ENCODE data around the gene HERPUD1. TPM values are rescaled to one million over a fixed set of nuclear protein-coding genes. Genes with fewer than 3 reads are reported as not detected.
A peak's percentile ranks its signal among the peaks of the same experiment; 100 is the strongest.

The HERPUD1 gene
- total and polyA plus RNA-seq, 2 of the 13 experiments (the other 11 are each of a cell fraction or from before 2014, with no cell fraction given), result 96.2 to 323 TPM

DNA sequence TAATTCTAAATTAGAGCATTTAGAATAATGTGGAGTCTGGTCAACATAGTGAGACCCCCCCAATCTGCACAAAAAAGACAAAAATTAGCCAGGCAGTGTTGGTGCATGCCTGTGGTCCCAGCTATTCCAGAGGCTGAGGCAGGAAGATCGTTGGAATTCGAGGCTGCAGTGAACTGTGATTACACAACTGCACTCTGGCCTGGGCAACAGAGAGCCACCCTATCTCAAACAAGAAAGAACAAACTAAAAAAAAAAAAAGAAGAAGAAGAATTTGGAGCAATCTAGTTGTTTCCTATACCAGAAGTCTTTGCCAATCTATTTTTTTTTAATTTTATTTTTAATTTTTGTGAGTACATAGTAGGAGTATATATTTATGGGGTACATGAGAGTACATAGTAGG is 35.8 kb downstream of the HERPUD1 start (continued):
- TF ChIP-seq, protein P1, sequence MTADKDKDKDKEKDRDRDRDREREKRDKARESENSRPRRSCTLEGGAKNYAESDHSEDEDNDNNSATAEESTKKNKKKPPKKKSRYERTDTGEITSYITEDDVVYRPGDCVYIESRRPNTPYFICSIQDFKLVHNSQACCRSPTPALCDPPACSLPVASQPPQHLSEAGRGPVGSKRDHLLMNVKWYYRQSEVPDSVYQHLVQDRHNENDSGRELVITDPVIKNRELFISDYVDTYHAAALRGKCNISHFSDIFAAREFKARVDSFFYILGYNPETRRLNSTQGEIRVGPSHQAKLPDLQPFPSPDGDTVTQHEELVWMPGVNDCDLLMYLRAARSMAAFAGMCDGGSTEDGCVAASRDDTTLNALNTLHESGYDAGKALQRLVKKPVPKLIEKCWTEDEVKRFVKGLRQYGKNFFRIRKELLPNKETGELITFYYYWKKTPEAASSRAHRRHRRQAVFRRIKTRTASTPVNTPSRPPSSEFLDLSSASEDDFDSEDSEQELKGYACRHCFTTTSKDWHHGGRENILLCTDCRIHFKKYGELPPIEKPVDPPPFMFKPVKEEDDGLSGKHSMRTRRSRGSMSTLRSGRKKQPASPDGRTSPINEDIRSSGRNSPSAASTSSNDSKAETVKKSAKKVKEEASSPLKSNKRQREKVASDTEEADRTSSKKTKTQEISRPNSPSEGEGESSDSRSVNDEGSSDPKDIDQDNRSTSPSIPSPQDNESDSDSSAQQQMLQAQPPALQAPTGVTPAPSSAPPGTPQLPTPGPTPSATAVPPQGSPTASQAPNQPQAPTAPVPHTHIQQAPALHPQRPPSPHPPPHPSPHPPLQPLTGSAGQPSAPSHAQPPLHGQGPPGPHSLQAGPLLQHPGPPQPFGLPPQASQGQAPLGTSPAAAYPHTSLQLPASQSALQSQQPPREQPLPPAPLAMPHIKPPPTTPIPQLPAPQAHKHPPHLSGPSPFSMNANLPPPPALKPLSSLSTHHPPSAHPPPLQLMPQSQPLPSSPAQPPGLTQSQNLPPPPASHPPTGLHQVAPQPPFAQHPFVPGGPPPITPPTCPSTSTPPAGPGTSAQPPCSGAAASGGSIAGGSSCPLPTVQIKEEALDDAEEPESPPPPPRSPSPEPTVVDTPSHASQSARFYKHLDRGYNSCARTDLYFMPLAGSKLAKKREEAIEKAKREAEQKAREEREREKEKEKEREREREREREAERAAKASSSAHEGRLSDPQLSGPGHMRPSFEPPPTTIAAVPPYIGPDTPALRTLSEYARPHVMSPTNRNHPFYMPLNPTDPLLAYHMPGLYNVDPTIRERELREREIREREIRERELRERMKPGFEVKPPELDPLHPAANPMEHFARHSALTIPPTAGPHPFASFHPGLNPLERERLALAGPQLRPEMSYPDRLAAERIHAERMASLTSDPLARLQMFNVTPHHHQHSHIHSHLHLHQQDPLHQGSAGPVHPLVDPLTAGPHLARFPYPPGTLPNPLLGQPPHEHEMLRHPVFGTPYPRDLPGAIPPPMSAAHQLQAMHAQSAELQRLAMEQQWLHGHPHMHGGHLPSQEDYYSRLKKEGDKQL (CRISPR knock-in tag; IDR thresholded peaks at IDR 0.05; ENCODE audit: low read depth), result no peak
- TF ChIP-seq ETV5 (CRISPR knock-in tag; IDR thresholded peaks at IDR 0.05; ENCODE audit: borderline replicate concordance) (peak; percentile 31; the same call in 1 of the 2 replicates), ZZZ3 (CRISPR knock-in tag; IDR thresholded peaks at IDR 0.05; ENCODE audit: borderline replicate concordance) (no peak), NKX3-1 (CRISPR knock-in tag; IDR thresholded peaks at IDR 0.05) (no peak)
- TF ChIP-seq, protein P2, sequence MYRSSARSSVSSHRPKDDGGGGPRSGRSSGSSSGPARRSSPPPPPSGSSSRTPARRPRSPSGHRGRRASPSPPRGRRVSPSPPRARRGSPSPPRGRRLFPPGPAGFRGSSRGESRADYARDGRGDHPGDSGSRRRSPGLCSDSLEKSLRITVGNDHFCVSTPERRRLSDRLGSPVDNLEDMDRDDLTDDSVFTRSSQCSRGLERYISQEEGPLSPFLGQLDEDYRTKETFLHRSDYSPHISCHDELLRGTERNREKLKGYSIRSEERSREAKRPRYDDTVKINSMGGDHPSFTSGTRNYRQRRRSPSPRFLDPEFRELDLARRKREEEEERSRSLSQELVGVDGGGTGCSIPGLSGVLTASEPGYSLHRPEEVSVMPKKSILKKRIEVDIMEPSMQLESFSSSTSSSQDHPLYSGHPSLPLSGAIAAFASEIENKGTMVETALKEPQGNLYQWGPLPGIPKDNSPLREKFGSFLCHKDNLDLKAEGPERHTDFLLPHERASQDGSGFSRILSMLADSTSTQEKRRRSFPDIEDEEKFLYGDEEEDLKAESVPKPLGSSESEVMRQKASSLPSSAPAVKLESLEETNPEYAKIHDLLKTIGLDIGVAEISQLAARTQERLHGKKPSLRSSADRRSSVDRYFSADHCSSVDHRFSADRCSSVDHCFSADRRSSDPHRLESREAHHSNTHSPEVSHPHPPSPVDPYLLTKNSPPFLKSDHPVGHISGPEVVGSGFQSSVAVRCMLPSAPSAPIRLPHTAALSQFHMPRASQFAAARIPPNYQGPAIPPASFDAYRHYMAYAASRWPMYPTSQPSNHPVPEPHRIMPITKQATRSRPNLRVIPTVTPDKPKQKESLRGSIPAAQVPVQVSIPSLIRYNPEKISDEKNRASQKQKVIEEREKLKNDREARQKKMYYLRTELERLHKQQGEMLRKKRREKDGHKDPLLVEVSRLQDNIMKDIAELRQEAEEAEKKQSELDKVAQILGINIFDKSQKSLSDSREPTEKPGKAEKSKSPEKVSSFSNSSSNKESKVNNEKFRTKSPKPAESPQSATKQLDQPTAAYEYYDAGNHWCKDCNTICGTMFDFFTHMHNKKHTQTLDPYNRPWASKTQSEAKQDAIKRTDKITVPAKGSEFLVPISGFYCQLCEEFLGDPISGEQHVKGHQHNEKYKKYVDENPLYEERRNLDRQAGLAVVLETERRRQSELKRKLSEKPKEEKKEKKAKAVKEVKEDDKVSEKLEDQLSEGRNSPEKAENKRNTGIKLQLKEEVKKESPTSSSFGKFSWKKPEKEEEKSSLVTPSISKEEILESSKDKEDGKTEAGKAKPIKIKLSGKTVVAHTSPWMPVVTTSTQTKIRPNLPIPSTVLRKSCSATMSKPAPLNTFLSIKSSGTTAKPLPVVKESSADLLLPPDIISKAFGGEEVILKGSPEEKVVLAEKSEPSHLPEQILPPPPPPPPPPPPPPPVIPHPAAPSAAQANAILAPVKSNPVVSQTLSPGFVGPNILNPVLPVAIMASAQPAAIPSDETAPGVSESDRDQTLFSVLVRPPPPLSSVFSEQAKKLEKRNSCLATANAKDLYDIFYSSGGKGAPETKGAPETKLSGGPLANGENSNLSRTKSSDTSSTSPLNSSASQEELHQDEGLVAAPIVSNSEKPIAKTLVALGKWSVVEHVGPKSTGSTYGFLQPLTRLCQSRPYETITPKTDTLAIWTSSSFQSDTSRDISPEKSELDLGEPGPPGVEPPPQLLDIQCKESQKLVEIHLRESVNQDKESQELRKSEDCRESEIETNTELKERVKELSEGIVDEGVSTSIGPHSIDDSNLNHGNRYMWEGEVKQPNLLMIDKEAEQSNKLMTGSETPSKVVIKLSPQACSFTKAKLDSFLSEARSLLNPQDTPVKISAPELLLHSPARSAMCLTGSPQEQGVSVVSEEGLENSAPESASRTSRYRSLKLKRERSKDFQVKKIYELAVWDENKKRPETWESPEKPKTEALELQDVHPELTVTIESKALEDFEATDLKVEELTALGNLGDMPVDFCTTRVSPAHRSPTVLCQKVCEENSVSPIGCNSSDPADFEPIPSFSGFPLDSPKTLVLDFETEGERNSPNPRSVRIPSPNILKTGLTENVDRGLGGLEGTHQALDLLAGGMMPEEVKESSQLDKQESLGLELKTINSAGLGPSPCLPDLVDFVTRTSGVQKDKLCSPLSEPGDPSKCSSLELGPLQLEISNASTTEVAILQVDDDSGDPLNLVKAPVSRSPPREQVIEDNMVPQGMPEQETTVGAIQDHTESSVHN (CRISPR knock-in tag; IDR thresholded peaks at IDR 0.05), result no peak
- TF ChIP-seq, protein P3, sequence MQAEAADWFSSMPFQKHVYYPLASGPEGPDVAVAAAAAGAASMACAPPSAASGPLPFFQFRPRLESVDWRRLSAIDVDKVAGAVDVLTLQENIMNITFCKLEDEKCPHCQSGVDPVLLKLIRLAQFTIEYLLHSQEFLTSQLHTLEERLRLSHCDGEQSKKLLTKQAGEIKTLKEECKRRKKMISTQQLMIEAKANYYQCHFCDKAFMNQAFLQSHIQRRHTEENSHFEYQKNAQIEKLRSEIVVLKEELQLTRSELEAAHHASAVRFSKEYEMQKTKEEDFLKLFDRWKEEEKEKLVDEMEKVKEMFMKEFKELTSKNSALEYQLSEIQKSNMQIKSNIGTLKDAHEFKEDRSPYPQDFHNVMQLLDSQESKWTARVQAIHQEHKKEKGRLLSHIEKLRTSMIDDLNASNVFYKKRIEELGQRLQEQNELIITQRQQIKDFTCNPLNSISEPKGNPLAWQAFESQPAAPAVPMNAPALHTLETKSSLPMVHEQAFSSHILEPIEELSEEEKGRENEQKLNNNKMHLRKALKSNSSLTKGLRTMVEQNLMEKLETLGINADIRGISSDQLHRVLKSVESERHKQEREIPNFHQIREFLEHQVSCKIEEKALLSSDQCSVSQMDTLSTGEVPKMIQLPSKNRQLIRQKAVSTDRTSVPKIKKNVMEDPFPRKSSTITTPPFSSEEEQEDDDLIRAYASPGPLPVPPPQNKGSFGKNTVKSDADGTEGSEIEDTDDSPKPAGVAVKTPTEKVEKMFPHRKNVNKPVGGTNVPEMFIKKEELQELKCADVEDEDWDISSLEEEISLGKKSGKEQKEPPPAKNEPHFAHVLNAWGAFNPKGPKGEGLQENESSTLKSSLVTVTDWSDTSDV (CRISPR knock-in tag; IDR thresholded peaks at IDR 0.05), result no peak
- TF ChIP-seq, protein P4, sequence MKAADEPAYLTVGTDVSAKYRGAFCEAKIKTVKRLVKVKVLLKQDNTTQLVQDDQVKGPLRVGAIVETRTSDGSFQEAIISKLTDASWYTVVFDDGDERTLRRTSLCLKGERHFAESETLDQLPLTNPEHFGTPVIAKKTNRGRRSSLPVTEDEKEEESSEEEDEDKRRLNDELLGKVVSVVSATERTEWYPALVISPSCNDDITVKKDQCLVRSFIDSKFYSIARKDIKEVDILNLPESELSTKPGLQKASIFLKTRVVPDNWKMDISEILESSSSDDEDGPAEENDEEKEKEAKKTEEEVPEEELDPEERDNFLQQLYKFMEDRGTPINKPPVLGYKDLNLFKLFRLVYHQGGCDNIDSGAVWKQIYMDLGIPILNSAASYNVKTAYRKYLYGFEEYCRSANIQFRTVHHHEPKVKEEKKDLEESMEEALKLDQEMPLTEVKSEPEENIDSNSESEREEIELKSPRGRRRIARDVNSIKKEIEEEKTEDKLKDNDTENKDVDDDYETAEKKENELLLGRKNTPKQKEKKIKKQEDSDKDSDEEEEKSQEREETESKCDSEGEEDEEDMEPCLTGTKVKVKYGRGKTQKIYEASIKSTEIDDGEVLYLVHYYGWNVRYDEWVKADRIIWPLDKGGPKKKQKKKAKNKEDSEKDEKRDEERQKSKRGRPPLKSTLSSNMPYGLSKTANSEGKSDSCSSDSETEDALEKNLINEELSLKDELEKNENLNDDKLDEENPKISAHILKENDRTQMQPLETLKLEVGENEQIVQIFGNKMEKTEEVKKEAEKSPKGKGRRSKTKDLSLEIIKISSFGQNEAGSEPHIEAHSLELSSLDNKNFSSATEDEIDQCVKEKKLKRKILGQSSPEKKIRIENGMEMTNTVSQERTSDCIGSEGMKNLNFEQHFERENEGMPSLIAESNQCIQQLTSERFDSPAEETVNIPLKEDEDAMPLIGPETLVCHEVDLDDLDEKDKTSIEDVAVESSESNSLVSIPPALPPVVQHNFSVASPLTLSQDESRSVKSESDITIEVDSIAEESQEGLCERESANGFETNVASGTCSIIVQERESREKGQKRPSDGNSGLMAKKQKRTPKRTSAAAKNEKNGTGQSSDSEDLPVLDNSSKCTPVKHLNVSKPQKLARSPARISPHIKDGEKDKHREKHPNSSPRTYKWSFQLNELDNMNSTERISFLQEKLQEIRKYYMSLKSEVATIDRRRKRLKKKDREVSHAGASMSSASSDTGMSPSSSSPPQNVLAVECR (CRISPR knock-in tag; IDR thresholded peaks at IDR 0.05; ENCODE audit: borderline replicate concordance), result no peak
